ENCODE data around the gene TMEM52. TPM values are rescaled to one million over a fixed set of nuclear protein-coding genes. Genes with fewer than 3 reads are reported as not detected.

TMEM52 gene
- total RNA-seq, 1 donor from 2014 or later = 3.7 TPM

GRCh38 chr1:1895060-1895418, 24.0 kb downstream of the TMEM52 start:
- Mint-ChIP-seq H3K9me3 (no peaks in the 10 kb centered on the region), H3K4me3 (peak overlapping the region; percentile 77), H3K27ac (ENCODE audit: unreplicated experiment) (no peak overlapping the region), H3K27me3 (ENCODE audit: low read depth) (peaks cover 11% of the 10 kb centered on the region), H3K4me1 (peaks cover 13% of the 10 kb centered on the region), H3K36me3 (ENCODE audit: low read depth) (no peaks in the 10 kb centered on the region)
- DNase-seq (ENCODE audit: low read depth, low spot score) = no peak
- TF ChIP-seq CTCF (conservative IDR thresholded peaks at IDR 0.05) = no peak

GRCh38 chr1:1894354-1895059, 24.6 kb downstream of the TMEM52 start:
- DNase-seq (ENCODE audit: low read depth, low spot score) = no peak
- Mint-ChIP-seq H3K27me3 (ENCODE audit: low read depth) (peaks cover 11% of the 10 kb centered on the region), H3K4me3 (peak overlapping the region; percentile 77), H3K4me1 (peaks cover 13% of the 10 kb centered on the region), H3K27ac (ENCODE audit: unreplicated experiment) (no peak overlapping the region), H3K9me3 (no peaks in the 10 kb centered on the region), H3K36me3 (ENCODE audit: low read depth) (no peaks in the 10 kb centered on the region)
- no peak for TF ChIP-seq CTCF (conservative IDR thresholded peaks at IDR 0.05)

- Mint-ChIP-seq H3K36me3 (ENCODE audit: low read depth) (no peaks in the 10 kb centered on the region), H3K4me3 (peak overlapping the region; percentile 23), H3K27me3 (ENCODE audit: low read depth) (peaks cover 11% of the 10 kb centered on the region), H3K9me3 (no peaks in the 10 kb centered on the region), H3K27ac (ENCODE audit: unreplicated experiment) (no peak overlapping the region), H3K4me1 (peaks cover 17% of the 10 kb centered on the region)
- TF ChIP-seq CTCF (conservative IDR thresholded peaks at IDR 0.05) = no peak
- DNase-seq (ENCODE audit: low read depth, low spot score) = no peak
Measured at GRCh38 chr1:1893997-1894353, 25.1 kb downstream of the TMEM52 start.

- TF ChIP-seq CTCF (conservative IDR thresholded peaks at IDR 0.05) = no peak
- Mint-ChIP-seq H3K9me3 (no peaks in the 10 kb centered on the region), H3K27ac (ENCODE audit: unreplicated experiment) (no peak overlapping the region), H3K27me3 (ENCODE audit: low read depth) (peaks cover 11% of the 10 kb centered on the region), H3K4me3 (peak overlapping the region; percentile 72), H3K4me1 (peaks cover 22% of the 10 kb centered on the region), H3K36me3 (ENCODE audit: low read depth) (no peaks in the 10 kb centered on the region)
- DNase-seq (ENCODE audit: low read depth, low spot score) = no peak
Measured at GRCh38 chr1:1893291-1893985, 25.6 kb downstream of the TMEM52 start.

GRCh38 chr1:1892763-1893120, 26.3 kb downstream of the TMEM52 start:
- H3K4me1 Mint-ChIP-seq = peaks cover 28% of the 10 kb centered on the region
- H3K36me3 Mint-ChIP-seq (ENCODE audit: low read depth) = no peaks in the 10 kb centered on the region
- peaks cover 11% of the 10 kb centered on the region for H3K27me3 Mint-ChIP-seq (ENCODE audit: low read depth)
- no peak for TF ChIP-seq CTCF (conservative IDR thresholded peaks at IDR 0.05)
- H3K4me3 Mint-ChIP-seq = peak overlapping the region; percentile 92
- H3K9me3 Mint-ChIP-seq = no peaks in the 10 kb centered on the region
- no peak overlapping the region for H3K27ac Mint-ChIP-seq (ENCODE audit: unreplicated experiment)
- DNase-seq (ENCODE audit: low read depth, low spot score) = no peak
